Thymus (tissue), 11 donors: Measurements from ENCODE around the gene PI4KB. TPM values are rescaled to one million over a fixed set of nuclear protein-coding genes. Genes with fewer than 3 reads are reported as not detected.

Experiments used
- DNase-seq, 9 donors: peaks; one replicate each; pipeline ENCODE4 v3.0.0-alpha.2; 2013; ENCODE audit warnings: low spot score in 9 of 9, low read depth in 6 of 9, missing footprints in 1 of 9
- H3K27ac ChIP-seq, 2 donors: one replicate each; pipeline ENCODE4 v1.5.1; 2013; ENCODE audit warnings: control low read depth in 1 of 2, low read depth in 1 of 2, low read length in 1 of 2, mild to moderate bottlenecking in 1 of 2, moderate library complexity in 1 of 2
- H3K27me3 ChIP-seq, 2 donors: one replicate each; pipeline ENCODE4 v1.5.1; 2013; ENCODE audit warnings: low read length in 1 of 2; ENCODE audit not compliant: control insufficient read depth in 2 of 2, insufficient read depth in 1 of 2
- H3K36me3 ChIP-seq, 2 donors: one replicate each; pipeline ENCODE4 v1.5.1; 2013; ENCODE audit warnings: low read length in 1 of 2, mild to moderate bottlenecking in 1 of 2, moderate library complexity in 1 of 2; ENCODE audit not compliant: control insufficient read depth in 2 of 2, insufficient read depth in 2 of 2
- H3K4me1 ChIP-seq, 2 donors: one replicate each; pipeline ENCODE4 v1.5.1; 2013; ENCODE audit warnings: low read length in 2 of 2; ENCODE audit not compliant: control insufficient read depth in 2 of 2, insufficient read depth in 2 of 2
- H3K4me3 ChIP-seq, 2 donors: one replicate each; pipeline ENCODE4 v1.5.1; 2013; ENCODE audit warnings: low read length in 2 of 2, control low read depth in 1 of 2, mild to moderate bottlenecking in 1 of 2
- H3K9me3 ChIP-seq, 2 donors: one replicate each; pipeline ENCODE4 v1.5.1; 2013; ENCODE audit warnings: low read length in 1 of 2, mild to moderate bottlenecking in 1 of 2; ENCODE audit not compliant: control insufficient read depth in 2 of 2, insufficient read depth in 1 of 2
- WGBS: extraction: QIAGEN DNeasy Blood & Tissue Kit; methylation state at CpG from one replicate; pipeline ENCODE4 v1.1.7; 2013; 5-methylcytosine and 5-hydroxymethylcytosine counted together
- polyA plus RNA-seq: library from polyadenylated mRNA; stranded (reverse); fragments of 200-250 nt; gene quantifications from one replicate; pipeline ENCODE4 v1.2.3, GENCODE V29; 2013
- total RNA-seq: library from RNA; stranded (reverse); fragments of 120-200 nt; gene quantifications from one replicate; pipeline ENCODE4 v1.2.4, GENCODE V29; 2013
- donor health status: healthy.

The PI4KB gene
- total and polyA plus RNA-seq, 2 donors: 29.0 to 31.8 TPM

GRCh38 chr1:151287767-151288500, 39.3 kb downstream of the PI4KB start:
- peaks cover 71 to 75% of the 10 kb centered on the region in 2 donors for H3K36me3 ChIP-seq
- DNase-seq: no peak
- peaks cover 13 to 21% of the 10 kb centered on the region in 2 donors for H3K4me1 ChIP-seq
- peaks cover 0 to 4% of the 10 kb centered on the region in 2 donors for H3K9me3 ChIP-seq
- H3K4me3 ChIP-seq: no peak overlapping the region
- 98% methylated on average over 22 of the region's 22 CpGs for WGBS
- no peaks in the 10 kb centered on the region for H3K27me3 ChIP-seq
- H3K27ac ChIP-seq: no peak overlapping the region

DNA sequence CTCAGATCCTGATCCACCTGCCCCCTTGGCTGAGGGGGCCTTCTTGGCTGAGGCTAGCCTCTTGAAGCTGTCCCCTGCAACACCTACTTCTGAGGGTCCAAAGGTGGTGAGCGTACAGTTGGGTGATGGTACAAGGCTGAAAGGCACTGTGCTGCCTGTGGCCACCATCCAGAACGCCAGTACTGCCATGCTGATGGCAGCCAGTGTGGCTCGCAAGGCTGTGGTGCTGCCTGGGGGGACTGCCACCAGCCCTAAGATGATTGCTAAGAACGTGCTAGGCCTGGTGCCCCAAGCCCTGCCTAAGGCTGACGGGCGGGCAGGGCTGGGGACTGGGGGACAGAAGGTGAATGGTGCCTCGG, 39.9 kb downstream of the PI4KB start:
- no peak for DNase-seq
- peaks cover 65 to 69% of the 10 kb centered on the region in 2 donors for H3K36me3 ChIP-seq
- no peaks in the 10 kb centered on the region for H3K27me3 ChIP-seq
- no peak overlapping the region for H3K27ac ChIP-seq
- H3K9me3 ChIP-seq: peaks cover 0 to 5% of the 10 kb centered on the region in 2 donors
- H3K4me3 ChIP-seq: no peak overlapping the region
- H3K4me1 ChIP-seq: peaks cover 14 to 23% of the 10 kb centered on the region in 2 donors
- WGBS: 98% methylated on average over 7 of the region's 7 CpGs

DNA sequence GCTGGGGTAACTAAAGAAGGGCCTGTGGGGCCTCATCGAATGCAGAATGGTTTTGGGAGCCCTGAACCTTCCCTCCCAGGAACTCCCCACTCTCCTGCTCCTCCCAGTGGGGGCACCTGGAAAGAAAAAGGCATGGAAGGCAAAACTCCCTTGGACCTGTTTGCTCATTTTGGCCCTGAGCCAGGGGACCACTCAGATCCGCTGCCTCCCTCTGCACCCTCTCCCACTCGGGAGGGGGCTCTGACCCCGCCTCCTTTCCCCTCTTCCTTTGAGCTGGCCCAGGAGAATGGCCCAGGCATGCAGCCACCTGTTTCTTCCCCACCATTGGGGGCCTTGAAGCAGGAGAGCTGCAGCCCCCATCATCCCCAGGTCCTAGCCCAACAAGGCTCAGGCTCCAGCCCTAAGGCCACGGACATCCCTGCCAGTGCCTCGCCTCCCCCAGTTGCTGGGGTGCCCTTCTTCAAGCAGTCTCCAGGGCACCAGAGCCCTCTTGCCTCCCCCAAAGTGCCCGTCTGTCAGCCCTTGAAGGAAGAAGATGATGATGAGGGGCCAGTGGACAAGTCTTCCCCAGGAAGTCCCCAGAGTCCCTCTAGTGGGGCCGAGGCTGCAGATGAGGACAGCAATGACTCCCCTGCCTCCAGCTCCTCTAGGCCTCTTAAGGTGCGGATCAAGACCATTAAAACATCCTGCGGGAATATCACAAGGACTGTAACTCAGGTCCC, 40.4 kb downstream of the PI4KB start:
- no peak overlapping the region for H3K4me3 ChIP-seq
- H3K4me1 ChIP-seq: peaks cover 14 to 23% of the 10 kb centered on the region in 2 donors
- peaks cover 60 to 64% of the 10 kb centered on the region in 2 donors for H3K36me3 ChIP-seq
- WGBS: 96% methylated on average over 10 of the region's 10 CpGs
- no peak for DNase-seq
- H3K27ac ChIP-seq: no peak overlapping the region
- peaks cover 0 to 5% of the 10 kb centered on the region in 2 donors for H3K9me3 ChIP-seq
- no peaks in the 10 kb centered on the region for H3K27me3 ChIP-seq

GRCh38 chr1:151284013-151284577, 43.1 kb downstream of the PI4KB start:
- Histone ChIP-seq H3K36me3 (peaks cover 35 to 40% of the 10 kb centered on the region in 2 donors), H3K4me1 (peaks cover 17 to 31% of the 10 kb centered on the region in 2 donors), H3K9me3 (peaks cover 0 to 5% of the 10 kb centered on the region in 2 donors), H3K4me3 (no peak overlapping the region), H3K27ac (no peak overlapping the region), H3K27me3 (no peaks in the 10 kb centered on the region)
- no peak for DNase-seq
- WGBS: 93% methylated on average over 2 of the region's 2 CpGs

DNA sequence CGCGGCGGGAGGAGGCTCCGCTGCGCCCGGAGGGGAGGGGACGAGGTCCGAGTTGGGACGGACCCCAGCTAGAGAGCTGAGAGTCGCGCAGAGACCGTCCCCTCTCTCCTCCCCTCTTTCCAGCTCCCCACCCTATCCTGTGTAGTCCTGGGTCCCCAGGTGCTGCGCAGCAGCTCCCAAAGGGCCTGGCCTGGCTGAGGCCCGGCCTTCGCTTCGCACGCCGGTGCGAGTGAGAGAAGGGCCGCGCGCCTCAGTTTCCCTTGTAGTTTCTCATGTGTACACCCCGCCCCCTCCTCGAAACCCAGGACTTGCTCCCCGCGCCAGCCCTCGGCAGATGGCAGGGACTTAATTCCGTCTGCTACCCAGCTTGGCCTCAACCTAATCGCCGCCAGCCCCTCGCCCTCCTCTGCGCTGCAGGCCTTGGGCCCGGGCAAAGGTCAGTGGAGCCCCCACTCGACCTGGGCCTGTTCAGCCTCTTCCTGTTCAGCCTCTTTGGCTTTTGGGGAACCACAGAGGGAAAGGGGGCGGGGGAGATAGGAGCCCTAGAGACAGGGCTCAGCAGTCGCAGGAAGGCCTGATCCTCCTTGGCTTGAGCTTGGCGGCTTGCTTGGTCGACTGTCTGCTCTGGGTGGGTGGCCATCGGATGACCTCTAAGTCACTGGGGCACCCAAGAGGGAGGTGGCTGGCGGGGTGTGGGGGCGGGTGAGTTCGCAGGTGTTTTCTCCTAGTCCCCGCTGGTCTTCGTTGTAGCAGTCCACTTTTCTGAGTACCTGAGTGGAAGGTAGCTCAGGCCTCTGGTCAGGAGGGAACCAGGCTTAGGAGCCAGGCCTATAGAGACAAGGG, 44.1 kb downstream of the PI4KB start:
- Histone ChIP-seq H3K36me3 (peaks cover 25 to 30% of the 10 kb centered on the region in 2 donors), H3K27ac (peak overlapping the region; percentile 72 to 98), H3K9me3 (peaks cover 0 to 5% of the 10 kb centered on the region in 2 donors), H3K4me1 (peaks cover 17 to 31% of the 10 kb centered on the region in 2 donors), H3K27me3 (no peaks in the 10 kb centered on the region), H3K4me3 (peak overlapping the region; percentile 57 to 79)
- peak in 7 of 9 donors; percentile 9 to 52 (median 23) for DNase-seq
- WGBS: 8% methylated on average over 44 of the region's 44 CpGs

DNA sequence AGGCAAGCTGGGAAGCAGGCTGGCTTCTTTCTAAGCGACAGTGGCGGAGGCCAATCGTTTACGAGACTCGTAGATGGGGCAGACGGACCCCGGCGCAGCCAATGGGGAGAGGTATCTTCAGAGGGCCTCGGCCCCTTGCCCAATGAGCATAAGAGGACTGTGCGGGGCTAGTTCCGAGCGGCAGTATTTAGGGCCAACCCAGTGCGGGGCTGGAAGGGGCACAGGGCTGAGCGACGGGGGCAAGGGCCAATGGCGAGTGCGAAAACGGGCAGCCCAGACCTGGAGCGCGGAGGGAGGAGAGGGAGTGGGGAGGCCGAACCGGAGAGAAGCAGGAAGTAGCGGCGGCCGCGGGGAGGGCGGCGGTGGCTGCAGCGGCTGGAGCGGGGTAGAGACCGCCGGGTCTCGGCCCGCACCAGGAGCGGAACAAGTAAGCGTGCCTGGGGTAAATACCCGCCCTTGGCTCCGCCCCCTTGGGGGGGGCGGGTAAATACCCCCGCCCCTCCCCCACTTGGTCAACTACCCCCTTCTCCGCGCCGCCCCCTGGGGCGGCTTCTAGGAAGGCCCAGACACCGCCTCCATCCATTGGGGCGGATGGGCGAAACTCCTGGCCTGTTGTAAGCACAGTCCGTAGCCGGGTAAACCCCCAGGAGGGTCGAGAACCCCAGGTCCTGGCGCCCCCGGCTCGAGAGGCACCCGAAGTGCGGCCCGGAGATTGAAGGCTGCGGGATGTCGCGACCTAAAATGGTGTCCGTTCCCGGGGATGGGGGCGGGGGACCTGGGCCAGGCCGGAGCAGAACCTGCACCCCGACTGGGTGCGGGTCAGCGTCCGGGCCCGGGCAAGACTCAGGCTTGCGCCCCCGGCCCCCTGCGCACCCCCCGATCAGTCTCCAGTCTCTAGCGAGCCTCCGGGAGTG, 45.0 kb downstream of the PI4KB start, which contains the start of gene ZNF687:
TSS of gene ZNF687 (plus strand) at position 331 of the 914 bp plus-strand sequence. CDS start 3,993 bp downstream, outside the sequence.
- under 1% methylated on average over 74 of the region's 74 CpGs for WGBS
- Histone ChIP-seq H3K4me3 (peak within 1 kb of the TSS; percentile 57 to 79), H3K27me3 (no peaks in the 10 kb centered on the region), H3K27ac (peak within 1 kb of the TSS; percentile 98 to 99), H3K4me1 (peaks cover 17 to 31% of the 10 kb centered on the region in 2 donors), H3K36me3 (peaks cover 16 to 21% of the 10 kb centered on the region in 2 donors), H3K9me3 (peaks cover 0 to 5% of the 10 kb centered on the region in 2 donors)
- peak; percentile 97 to 100 (median 98) for DNase-seq

- Histone ChIP-seq H3K36me3 (peaks cover 8 to 13% of the 10 kb centered on the region in 2 donors), H3K27ac (peak overlapping the region; percentile 98 to 99), H3K9me3 (peaks cover 0 to 5% of the 10 kb centered on the region in 2 donors), H3K4me1 (peaks cover 17 to 31% of the 10 kb centered on the region in 2 donors), H3K4me3 (peak overlapping the region; percentile 57 to 79), H3K27me3 (no peaks in the 10 kb centered on the region)
- DNase-seq: peak; percentile 82 to 97 (median 89)
- WGBS: under 1% methylated on average over 48 of the region's 48 CpGs
These were observed 45.8 kb downstream of the PI4KB start for GRCh38 chr1:151281225-151281968.
